RWPE1 (cell line): Measurements from ENCODE around the gene TGFBR1.

Experiments
- CTCF ChIA-PET: fragments of 350-600 bp; sonication (Branson Sonifier 250); formaldehyde crosslinking; extraction: SDS; loops from one replicate; lab custom pipeline; 2021; lab: Yijun Ruan, JAX
- POLR2A ChIA-PET: fragments of 400-600 bp; formaldehyde crosslinking; extraction: SDS; loops from one replicate; lab custom pipeline; 2020; ENCODE audit warnings: antibody characterized with exemption; ENCODE audit not compliant: low non-redundant PET; lab: Yijun Ruan, JAX
- DNase-seq: peaks from one replicate; pipeline ENCODE4 v3.0.0; 2012; ENCODE audit warnings: low spot score
- H3K27ac ChIP-seq: fragments of 450-650 bp; 2 replicates; pipeline ENCODE4 v1.5.1; 2017
- TF ChIP-seq, protein P1 (sequence below): fragments of 450-650 bp; conservative IDR thresholded peaks from 2 replicates; pipeline ENCODE4 v1.5.1; 2017; ENCODE audit warnings: low read depth, mild to moderate bottlenecking

Gene TGFBR1

DNA sequence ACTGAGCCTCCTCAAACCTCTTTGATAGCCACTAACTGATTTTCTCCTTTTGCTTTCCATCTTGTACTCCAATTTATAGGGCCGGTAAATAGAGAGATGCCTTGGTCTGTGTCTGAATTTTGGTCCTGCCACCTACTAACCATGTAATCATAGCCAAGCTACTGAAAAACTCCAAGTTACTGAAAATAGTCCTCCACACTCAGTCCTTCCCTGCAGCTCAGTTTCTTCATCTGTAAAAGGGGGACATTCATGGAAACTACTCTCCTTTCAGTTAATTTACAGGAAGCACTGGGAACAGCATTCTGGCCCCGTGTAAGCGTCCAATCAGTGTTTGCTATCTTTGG, 30.0 kb upstream of the TGFBR1 start:
- DNase-seq, result no peak
- H3K27ac ChIP-seq, result no peak overlapping the region
- ChIA-PET CTCF (no interaction called here), POLR2A (no interaction called here)
- TF ChIP-seq, protein P1, sequence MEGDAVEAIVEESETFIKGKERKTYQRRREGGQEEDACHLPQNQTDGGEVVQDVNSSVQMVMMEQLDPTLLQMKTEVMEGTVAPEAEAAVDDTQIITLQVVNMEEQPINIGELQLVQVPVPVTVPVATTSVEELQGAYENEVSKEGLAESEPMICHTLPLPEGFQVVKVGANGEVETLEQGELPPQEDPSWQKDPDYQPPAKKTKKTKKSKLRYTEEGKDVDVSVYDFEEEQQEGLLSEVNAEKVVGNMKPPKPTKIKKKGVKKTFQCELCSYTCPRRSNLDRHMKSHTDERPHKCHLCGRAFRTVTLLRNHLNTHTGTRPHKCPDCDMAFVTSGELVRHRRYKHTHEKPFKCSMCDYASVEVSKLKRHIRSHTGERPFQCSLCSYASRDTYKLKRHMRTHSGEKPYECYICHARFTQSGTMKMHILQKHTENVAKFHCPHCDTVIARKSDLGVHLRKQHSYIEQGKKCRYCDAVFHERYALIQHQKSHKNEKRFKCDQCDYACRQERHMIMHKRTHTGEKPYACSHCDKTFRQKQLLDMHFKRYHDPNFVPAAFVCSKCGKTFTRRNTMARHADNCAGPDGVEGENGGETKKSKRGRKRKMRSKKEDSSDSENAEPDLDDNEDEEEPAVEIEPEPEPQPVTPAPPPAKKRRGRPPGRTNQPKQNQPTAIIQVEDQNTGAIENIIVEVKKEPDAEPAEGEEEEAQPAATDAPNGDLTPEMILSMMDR, result no peak

GRCh38 chr9:99075246-99075912, 29.5 kb upstream of the TGFBR1 start:
- H3K27ac ChIP-seq, result no peak overlapping the region
- TF ChIP-seq, protein P1, result no peak
- ChIA-PET CTCF (no interaction called here), POLR2A (no interaction called here)
- DNase-seq, result no peak

GRCh38 chr9:99076030-99076429, 28.9 kb upstream of the TGFBR1 start:
- TF ChIP-seq, protein P1, result no peak
- CTCF ChIA-PET, result no interaction called here
- no peak for DNase-seq
- POLR2A ChIA-PET, result no interaction called here
- H3K27ac ChIP-seq, result no peak overlapping the region

DNA sequence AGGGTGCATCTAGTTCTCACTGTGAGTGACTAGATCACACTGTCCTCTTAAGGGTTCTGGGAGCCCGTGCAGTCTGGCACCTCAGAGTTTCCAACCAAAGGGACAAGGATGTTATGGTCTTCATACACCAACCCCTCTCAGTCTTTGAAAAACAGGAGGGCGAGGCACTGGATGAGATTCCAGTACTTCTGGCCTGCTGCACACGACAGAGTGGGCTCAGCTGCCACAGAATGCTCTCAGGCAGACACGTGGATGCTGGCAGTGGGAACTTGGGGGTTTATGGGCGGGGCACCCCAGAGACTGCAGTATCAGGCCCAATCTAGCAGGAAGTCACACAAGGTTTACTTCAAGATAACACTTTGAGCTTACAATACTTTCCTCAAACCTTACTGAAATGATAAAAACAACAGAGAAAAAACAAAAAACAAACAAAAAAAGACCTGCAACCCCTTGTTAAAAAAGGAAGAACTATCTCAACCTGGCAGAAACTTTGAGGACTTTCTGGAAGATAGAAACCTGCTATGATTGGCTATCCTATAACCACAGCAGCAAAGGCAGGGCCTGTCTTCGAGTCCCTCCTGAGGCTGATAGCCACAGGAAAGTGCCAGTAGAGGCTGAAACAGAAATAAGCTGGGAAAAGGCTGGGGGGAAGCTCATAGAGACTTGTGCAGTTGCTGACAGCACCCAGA, 28.3 kb upstream of the TGFBR1 start:
- no peak for DNase-seq
- ChIA-PET POLR2A (no interaction called here), CTCF (no interaction called here)
- no peak overlapping the region for H3K27ac ChIP-seq
- TF ChIP-seq, protein P1, result no peak

GRCh38 chr9:99078717-99079116, 26.2 kb upstream of the TGFBR1 start:
- H3K27ac ChIP-seq, result no peak overlapping the region
- no peak for DNase-seq
- ChIA-PET CTCF (interaction anchor here (1.1 kb wide), 1 partner anchor 230 kb away, joined by 3 read pairs; no protein-coding TSS in a partner anchor), POLR2A (no interaction called here)
- TF ChIP-seq, protein P1, result no peak

DNA sequence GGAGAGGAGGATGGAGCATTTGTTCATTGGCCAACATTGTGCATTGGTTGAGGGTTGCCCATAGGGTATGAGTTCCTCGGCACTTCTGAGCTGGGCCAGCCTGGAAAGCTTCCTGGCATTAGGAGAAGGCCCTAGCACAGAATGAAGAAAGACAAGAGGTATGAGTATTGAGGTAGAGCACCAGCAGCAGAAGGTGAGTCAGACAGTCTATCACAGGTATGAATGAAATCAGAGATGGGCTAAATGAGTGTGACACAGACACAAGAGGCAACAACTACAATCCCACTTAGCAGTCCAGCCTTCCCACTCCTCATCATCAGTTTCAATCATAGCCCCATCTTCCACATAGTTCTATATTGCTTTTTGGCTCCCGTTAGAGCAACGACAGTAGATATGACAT, 25.4 kb upstream of the TGFBR1 start:
- no peak for DNase-seq
- TF ChIP-seq, protein P1, result no peak
- ChIA-PET CTCF (no interaction called here), POLR2A (no interaction called here)
- no peak overlapping the region for H3K27ac ChIP-seq
